ENCODE data around the gene PHF21B. TPM values are rescaled to one million over a fixed set of nuclear protein-coding genes. Genes with fewer than 3 reads are reported as not detected.

Gene PHF21B
- total and polyA plus RNA-seq, 11 donors, result 0.04 to 1.6 (median 0.47) TPM; not detected in 4

- Histone ChIP-seq H3K27me3 (peaks cover 0 to 6% (median 0%) of the 10 kb centered on the region in 9 donors), H3K27ac (no peak overlapping the region), H3K9me3 (peaks cover 0 to 14% (median 8%) of the 10 kb centered on the region in 12 donors), H3K4me3 (no peak overlapping the region), H3K36me3 (no peaks in the 10 kb centered on the region), H3K4me1 (no peaks in the 10 kb centered on the region)
- TF ChIP-seq, protein P1, sequence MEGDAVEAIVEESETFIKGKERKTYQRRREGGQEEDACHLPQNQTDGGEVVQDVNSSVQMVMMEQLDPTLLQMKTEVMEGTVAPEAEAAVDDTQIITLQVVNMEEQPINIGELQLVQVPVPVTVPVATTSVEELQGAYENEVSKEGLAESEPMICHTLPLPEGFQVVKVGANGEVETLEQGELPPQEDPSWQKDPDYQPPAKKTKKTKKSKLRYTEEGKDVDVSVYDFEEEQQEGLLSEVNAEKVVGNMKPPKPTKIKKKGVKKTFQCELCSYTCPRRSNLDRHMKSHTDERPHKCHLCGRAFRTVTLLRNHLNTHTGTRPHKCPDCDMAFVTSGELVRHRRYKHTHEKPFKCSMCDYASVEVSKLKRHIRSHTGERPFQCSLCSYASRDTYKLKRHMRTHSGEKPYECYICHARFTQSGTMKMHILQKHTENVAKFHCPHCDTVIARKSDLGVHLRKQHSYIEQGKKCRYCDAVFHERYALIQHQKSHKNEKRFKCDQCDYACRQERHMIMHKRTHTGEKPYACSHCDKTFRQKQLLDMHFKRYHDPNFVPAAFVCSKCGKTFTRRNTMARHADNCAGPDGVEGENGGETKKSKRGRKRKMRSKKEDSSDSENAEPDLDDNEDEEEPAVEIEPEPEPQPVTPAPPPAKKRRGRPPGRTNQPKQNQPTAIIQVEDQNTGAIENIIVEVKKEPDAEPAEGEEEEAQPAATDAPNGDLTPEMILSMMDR (IDR thresholded peaks at IDR 0.05), result no peak
- no peak for TF ChIP-seq POLR2A (IDR thresholded peaks at IDR 0.05)
- ATAC-seq (no peak), DNase-seq (no peak)
- intact Hi-C loops (cut with DNase I), result no loop called here
- WGBS, 4 donors, result 76 to 82% (median 80%) methylated on average over 30 of the region's 30 CpGs
These were observed 169.0 kb downstream of the PHF21B start for GRCh38 chr22:44840611-44841322.

GRCh38 chr22:44839721-44840120, 170.1 kb downstream of the PHF21B start:
- Histone ChIP-seq H3K36me3 (no peaks in the 10 kb centered on the region), H3K4me3 (no peak overlapping the region), H3K27ac (no peak overlapping the region), H3K9me3 (peaks cover 0 to 22% (median 15%) of the 10 kb centered on the region in 12 donors), H3K27me3 (peaks cover 0 to 6% (median 0%) of the 10 kb centered on the region in 9 donors), H3K4me1 (no peaks in the 10 kb centered on the region)
- WGBS, 4 donors, result 85 to 88% (median 87%) methylated on average over 12 to 13 of the region's 13 CpGs
- ATAC-seq (no peak), DNase-seq (no peak)
- intact Hi-C loops (cut with DNase I), result no loop called here
- TF ChIP-seq, protein P1 (IDR thresholded peaks at IDR 0.05), result no peak
- no peak for TF ChIP-seq POLR2A (IDR thresholded peaks at IDR 0.05)

DNA sequence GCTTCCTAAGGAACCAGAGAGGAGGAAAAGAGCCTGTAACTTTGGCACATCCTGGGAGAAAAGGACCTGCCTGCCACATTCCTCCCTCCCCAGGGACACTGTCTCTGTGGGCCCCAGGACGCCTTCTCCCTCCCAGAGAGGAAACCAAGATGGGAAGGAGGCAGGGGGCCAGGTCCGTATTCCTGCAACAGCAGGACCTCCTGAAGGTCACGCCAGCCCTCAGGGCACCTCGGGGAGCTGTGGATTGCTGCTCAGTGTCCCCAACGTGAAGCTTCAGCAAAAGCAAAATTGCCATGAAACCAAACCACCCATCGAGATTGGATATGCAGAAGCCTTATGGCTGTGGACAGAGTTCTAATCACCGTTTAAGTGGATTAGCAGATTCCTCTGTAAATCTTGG, 170.7 kb downstream of the PHF21B start:
- no peaks in the 10 kb centered on the region for H3K4me1 ChIP-seq
- TF ChIP-seq POLR2A (IDR thresholded peaks at IDR 0.05), result no peak
- TF ChIP-seq, protein P1 (IDR thresholded peaks at IDR 0.05), result no peak
- H3K36me3 ChIP-seq, result no peaks in the 10 kb centered on the region
- ATAC-seq (no peak), DNase-seq (no peak)
- H3K27me3 ChIP-seq, result peaks cover 0 to 6% (median 0%) of the 10 kb centered on the region in 9 donors
- intact Hi-C loops (cut with DNase I), result no loop called here
- 36 to 68% (median 59%) methylated on average over 7 of the region's 7 CpGs for whole genome bisulfite sequencing, 4 donors
- peaks cover 0 to 23% (median 14%) of the 10 kb centered on the region in 12 donors for H3K9me3 ChIP-seq
- no peak overlapping the region for H3K27ac ChIP-seq
- H3K4me3 ChIP-seq, result no peak overlapping the region

GRCh38 chr22:44838316-44839016, 171.3 kb downstream of the PHF21B start:
- intact Hi-C loops (cut with DNase I), result no loop called here
- Histone ChIP-seq H3K36me3 (no peaks in the 10 kb centered on the region), H3K4me3 (no peak overlapping the region), H3K27me3 (peaks cover 0 to 6% (median 0%) of the 10 kb centered on the region in 9 donors), H3K9me3 (peaks cover 0 to 23% (median 13%) of the 10 kb centered on the region in 12 donors), H3K4me1 (no peaks in the 10 kb centered on the region), H3K27ac (no peak overlapping the region)
- DNase-seq (peak in 1 of 5 donors; percentile 40), ATAC-seq (peak in 2 of 4 donors; percentile 42 to 54)
- WGBS, 4 donors, result 64 to 78% (median 76%) methylated on average over 15 to 16 of the region's 16 CpGs
- no peak for TF ChIP-seq POLR2A (IDR thresholded peaks at IDR 0.05)
- TF ChIP-seq, protein P1 (IDR thresholded peaks at IDR 0.05), result no peak
